ENCODE results near the gene MAP1B.
A peak's percentile ranks its signal among the peaks of the same experiment; 100 is the strongest.

MAP1B gene

DNA sequence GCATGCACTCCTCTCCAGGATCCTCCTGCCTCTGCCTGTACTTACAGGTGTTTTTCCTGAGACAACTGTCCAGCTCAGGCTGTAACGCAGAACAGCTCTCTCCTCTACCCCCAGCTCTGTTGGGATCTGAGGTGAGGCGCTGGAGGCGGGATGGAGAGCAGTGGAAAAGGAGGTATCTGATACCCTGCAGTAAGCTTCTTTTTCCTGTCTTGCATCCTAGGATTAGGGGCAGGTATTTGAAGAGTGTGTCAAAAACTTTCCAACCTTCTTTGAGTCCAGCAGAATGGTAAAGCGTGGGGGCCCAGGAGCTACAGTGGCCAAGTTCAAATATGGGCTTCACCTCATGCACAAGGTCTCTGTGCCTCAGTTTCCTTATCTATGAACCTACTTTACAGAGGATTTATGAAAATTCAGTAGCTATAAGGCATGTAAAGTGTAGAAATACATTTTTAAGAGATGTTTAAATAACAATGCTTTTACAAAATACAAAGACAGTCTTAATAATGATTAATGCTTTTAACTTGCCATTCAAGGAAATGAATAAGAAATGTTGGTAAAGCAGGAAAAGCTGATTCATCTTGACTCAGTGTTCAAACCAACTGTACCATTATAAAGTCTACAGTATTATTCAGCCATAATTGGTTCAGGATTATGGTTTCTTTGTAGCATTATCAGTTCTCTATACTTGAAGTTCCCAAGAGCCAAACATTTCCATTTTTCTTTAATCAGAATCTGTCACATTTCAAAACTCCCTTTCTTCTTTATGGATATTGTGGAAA, 26.1 kb downstream of the MAP1B start:
- no peak for DNase-seq (ENCODE audit: low read depth in 2 of 2)

DNA sequence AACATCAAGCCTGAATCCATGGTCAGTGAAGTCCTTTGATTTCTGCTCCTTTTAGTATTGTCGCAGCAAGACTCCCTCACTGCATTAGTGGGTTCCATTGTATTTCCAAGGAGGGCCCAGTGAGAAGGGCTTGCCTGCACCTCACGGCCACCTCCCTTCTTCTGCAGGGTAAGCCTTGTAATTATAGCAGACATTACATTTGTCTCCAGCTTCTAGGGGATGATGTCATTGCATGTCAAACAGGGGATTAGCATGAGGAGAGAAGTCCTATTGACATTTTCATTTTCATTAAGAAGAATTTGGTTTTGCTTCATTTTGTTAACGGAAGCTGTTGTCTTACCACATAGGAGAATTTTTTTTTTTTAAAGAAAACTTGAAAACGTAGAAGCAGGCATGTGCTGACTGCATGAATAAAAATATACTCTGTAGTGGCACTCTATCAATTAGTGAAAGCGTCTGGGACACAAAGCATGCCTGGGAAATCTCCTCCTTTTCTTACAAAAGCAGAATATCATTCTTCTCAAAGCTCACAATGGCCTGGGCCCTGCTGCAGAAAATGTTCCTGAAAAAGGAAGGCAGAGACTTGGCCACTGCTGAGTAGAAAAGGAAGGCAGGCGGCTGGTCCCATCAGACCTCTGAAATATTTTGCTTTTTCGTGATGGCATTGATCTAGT, 27.1 kb downstream of the MAP1B start:
- DNase-seq (ENCODE audit: low read depth in 2 of 2): no peak

DNA sequence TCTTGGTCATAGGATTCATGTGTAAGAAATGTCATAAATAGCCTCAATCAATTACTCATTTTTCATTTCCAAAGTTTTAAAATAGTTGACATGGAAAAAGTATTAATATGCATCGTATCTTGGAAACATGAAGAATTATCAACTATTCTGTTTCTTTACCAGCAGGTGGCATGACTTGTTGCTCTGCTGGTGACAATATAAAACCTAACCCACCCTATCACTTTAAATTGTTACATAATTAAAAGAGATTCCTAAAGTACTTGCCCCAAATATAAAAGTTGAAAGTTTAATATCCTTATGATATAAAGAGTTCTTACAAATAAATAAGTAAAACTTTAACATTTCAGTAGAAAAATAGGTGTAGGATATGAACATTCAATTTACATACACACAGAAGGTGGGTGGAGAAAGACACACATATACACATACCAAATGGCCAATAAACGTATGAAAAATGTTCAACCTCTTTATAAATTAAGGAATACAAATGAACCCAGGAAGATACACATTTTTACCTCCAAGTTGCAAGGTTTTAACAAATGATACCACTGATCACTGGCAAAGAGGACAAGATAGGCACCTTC, 30.6 kb downstream of the MAP1B start:
- DNase-seq (ENCODE audit: low read depth in 2 of 2): no peak

DNA sequence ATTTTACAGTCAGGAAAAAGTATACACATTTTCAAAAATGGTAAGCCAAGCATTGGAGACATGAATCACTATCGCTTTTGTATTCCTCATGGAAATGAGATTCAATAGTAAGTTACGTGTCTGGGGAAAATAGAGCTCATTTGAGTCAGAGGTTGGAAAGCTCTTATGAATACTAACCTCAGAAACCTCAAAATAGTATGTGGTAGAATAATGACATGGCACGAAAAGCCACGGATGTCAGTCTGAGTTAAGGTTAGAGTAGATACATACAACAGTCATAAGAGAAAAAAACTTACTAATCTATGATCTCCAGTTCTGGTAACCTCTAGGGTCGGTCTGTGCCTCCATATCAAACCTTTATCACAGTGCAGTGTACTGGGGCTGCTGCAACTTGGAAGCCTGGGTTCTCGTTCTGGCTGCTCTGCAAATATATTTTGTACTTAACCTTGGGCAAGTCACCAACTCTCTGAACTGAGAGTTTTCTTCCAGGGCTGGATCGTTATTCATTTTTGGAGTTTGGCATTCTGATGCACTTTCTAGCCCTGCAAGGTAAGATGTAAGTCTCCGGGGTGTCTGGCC, 31.8 kb downstream of the MAP1B start:
- peak; percentile 90 to 91 for DNase-seq (ENCODE audit: low read depth in 2 of 2)

DNA sequence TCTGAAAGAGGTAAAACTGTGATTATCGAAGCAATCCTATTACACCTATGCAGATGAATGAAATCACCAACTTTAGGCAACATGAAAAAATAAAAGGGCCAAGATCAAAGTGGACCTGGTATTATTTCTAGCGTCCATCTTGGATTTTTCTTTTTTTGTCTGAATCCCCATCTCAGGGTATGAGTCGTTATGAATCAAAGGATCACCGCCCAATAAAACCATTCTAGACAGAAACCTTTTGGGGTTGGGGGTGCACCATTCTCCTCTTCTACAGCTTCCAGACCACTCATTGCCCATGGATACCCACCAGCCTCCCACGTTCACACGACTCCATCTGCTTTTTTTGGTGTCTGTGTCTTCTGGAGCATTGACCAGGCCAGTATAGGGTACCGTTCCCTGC, 33.4 kb downstream of the MAP1B start:
- DNase-seq (ENCODE audit: low read depth in 2 of 2): no peak

DNA sequence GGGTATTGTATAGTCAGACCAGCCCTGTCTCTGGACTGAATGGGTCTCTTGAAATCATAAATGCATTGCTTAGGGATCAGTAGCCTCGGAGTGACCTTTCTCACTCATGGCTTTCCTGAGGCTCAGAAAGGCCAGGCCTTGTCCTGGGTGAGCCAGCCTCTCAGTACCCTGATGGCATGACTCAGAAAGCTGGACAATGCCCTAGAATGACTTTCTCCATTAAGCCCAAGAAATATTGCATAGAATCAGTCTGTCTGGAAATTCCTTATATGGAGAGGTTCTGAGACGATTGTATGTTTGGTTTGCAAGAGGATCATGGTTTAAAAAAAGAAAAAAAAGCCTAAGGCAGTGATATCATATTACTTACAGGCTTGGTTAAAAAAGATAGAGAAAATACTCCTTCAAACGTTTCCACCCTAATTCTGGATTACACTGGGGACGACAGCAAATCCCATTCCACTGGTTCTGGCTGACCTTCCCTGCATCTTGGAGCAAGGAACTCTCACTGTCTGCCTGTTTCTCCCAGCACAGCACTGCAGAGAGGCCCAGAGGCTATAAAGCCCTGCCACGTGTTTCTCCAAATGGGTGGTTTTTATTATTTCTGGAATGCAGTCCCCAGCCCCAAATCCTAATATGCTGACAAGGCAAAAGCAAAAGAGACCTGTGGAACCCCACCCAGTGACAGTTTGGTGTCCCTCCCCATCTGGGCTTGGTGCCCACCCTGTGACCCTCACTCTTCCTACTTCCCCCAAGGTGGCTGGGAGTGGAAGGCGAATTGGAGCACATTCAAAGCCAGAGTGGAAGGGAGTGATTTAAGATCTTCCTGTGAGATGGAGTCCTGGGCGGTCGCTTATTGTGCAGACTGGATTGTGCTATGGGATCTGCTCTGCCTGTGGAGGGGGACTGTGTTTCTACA, 34.4 kb downstream of the MAP1B start:
- DNase-seq (ENCODE audit: low read depth in 2 of 2): peak; percentile 79 to 89

DNA sequence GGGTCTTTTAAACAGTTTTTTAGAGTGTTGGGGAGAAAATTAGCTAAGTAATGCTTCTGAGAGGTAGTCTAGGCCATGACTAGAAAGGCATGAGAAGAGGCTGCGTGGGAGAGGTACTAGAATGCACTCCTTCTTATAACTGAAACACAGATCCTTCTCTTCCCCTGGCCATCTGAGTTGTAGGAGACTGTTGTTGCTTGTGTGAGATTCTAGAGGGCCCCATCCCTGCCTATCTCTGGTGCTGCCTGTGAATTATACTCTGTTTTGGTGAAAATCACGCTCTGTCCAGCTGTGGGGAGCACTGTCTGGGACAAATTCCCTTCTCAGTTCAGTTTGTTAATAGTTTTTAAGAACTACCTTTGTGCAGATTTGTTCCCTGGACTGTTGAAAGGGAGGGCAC, 37.5 kb downstream of the MAP1B start:
- no peak for DNase-seq (ENCODE audit: low read depth in 2 of 2)

DNA sequence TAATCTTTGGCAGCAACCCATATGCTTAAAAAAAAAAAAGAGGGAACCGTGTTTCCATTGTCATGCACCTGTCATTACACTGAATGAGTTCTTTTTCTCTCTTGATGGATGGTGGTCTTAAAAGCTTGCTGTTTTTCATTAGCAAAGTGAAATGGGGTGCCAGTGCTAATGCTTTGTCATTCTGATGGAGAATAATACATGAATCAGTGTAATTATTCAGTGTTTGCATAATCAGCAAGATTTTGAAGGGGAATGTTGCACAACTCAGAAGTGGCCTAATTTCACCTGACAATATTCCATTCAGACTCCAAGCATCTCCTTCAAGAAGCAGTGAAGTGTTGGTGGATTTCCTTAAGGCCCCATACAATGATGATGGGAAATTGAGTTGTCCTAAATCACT, 38.1 kb downstream of the MAP1B start:
- DNase-seq (ENCODE audit: low read depth in 2 of 2): no peak

DNA sequence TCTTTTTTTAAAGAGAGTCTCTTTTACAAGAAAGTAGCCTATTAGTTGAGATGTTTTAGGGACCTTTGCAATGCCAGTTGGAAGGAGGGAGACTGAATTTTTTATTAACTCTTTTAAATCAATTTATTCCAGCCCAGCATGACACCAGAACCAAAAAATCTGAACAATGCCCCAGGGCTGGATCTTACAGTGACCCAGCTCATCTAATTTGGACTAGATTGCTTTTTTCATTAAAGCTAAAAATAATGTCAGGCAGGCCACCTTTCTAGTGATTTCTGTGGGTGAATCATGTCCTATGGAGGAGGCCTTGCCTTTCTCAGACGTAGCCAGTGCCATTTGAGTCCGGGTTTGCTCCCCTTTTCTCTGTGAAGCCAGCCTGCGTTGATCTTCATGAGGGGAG, 38.8 kb downstream of the MAP1B start:
- DNase-seq (ENCODE audit: low read depth in 2 of 2): no peak

DNA sequence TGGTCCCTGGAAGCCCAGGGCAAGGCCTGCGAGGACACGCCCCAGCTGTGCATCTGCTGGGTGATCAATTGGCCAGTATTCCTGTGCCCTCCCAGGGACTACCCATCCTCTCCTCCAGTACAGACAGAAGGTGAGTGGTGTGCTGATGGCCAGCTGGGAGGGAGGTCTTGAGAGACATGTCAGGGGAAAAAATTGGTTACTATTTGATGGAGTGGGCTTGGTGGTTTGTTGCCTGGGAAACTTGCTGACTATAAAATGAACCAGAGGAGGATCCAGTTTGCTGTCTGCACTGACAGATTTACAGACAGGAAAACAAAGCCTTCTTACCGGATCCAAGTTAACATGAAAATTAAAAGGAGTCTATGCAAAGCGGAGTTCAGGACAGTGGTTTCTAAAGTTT, 40.3 kb downstream of the MAP1B start:
- DNase-seq (ENCODE audit: low read depth in 2 of 2): no peak

DNA sequence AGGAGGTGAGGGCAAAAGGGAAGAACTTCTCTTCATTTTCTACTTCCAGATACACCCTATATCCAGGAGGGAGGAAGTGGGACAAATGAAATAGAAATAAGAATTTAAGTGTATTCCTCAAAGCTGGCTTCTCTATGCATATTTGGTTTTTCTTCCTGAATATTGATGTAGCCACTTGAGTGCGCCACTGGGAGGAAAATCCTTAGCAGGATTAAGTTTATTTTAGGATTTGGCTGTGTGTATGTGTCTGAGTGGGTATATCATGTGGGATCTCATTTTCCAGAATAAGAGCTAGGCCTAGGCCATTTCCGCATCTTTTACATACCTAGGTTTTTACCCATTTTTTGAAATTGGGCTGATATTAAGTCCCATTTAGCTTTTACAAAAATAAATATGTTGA, 42.5 kb downstream of the MAP1B start:
- DNase-seq (ENCODE audit: low read depth in 2 of 2): no peak

DNA sequence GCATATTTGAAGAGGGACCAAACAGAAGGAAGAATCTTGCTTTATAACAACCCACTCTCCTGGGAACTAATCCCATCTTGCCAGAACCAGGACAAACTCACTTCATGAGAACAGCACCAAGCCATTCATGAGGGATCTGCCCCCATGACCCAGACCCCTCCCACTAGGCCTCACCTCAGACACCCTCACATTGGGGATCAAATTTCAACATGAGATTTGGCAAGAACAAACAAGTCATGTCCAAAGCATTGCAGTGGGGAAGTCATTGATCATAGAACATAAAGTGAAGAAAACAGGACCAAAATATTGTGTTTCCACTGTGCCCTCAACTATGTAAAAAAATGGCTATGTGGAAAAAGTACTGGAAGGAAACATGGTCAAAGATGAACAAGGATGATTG, 43.9 kb downstream of the MAP1B start:
- DNase-seq (ENCODE audit: low read depth in 2 of 2): peak in 1 of 2 experiments; percentile 50

DNA sequence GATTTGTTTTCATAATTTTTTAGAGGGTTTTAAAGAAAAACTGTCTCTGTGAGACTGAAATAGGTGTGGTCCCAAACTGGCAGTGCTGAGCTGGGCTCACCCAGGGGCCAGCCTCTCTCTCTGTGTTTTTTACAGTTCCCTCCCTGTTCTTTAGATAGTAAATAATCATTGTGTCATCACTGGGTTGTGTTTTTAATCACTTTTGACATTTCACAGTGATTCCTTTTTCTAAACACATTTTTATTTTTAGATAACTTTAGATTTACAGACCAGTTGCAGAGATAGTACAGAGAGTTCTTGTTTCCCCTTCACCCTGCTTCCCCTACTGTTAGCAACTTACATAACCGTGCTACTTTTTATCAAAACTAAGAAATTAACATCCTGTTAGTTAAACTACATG, 44.4 kb downstream of the MAP1B start:
- no peak for DNase-seq (ENCODE audit: low read depth in 2 of 2)

DNA sequence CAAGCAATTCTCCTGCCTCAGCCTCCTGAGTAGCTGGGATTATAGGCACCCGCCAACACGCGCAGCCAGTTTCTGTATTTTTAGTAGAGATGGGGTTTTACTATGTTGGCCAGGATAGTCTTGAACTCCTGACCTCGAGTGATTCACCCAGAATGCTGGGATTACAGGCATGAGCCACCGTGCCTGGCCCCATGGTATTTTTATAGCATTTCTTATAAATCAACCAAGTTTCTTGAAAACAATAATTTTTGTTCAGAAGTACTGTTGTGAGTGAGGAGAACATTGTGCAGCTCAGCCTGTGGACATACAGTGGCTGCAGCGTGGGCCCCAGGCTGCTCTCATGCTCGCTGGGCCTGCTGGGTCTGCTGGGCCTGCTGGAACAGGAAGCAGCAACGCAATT, 45.3 kb downstream of the MAP1B start:
- DNase-seq (ENCODE audit: low read depth in 2 of 2): no peak

DNA sequence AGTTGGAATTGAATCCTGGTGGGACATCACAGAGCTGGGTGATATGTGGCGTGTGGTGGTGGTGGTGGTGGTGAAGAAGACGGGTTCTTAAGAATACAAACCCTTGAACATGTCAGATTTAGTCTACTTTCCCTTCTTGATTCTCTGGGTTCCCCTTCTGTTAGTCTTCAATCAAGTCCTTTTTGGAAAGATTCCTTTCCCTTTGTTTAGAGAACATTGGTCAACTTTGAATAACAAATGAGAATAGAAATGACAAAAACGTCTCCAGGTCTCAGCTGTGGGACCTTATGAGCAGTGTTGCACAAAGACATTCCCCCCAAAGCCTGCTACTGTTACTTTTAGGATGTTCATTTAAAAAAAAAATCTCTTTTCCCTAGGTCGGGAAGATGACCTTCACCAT, 46.3 kb downstream of the MAP1B start:
- DNase-seq (ENCODE audit: low read depth in 2 of 2): no peak

DNA sequence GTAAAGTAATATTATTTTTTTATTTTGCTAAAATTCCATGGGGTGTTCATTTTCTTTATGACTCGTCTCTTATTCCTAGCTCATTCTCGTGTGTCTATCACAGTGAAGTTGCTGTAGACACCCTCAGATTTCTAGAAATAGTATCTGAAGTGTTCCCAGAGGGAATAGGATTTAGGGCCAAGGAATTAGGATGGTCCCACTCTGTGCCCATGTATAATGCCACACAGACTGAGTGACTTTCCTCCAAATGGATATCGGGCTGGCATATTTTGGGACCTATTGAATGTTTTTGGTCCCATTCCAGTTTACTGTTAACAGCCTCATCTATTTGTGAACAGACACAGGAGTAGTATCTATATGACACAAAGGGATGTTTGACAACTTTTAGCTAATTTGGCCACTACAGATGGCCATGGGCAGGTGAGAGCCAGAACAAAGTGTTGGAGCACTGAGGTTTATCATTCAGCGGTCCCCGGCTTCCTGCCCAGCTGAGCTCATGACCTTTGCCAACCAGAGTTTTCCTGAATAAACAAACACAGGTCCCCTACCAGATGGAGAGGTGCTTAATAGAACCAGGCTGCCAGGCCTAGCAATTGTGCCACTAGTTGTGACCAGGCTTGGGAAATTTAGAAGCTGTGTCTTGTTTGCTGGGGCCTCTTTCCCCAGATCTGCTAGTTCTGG, 46.9 kb downstream of the MAP1B start:
- DNase-seq (ENCODE audit: low read depth in 2 of 2): no peak

DNA sequence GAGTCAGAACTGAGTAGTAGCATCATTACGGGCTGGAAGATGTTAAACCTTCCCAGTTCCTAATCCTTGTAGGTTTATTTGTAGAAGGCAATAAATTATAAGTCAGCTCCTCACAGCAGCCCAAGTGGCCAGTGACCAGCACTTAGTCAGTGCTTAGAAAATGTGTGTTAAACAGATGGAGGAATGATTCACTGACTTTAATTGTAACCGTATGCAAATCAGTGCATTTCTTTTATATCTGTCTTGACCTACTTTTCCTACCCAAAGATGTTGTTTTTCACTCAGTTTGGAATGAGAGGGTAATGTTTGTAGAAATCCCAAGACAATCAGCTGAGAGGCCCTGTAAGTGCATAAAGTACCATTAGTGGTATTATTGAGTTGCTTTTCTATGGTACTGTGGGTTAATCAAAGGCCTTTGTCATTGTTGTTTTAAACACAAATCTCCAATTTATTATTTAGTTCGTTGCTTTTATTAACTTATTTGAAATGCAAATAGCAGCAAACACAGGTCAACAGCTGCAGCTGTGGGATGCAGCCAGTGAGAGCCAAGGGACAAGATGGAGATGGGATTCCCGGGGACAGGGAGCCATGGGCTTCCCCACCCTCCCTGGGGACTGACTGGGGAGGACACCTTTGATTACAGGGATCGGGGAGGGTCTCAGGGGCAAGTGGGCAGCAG, 49.8 kb downstream of the MAP1B start:
- DNase-seq (ENCODE audit: low read depth in 2 of 2): peak; percentile 94 to 95

DNA sequence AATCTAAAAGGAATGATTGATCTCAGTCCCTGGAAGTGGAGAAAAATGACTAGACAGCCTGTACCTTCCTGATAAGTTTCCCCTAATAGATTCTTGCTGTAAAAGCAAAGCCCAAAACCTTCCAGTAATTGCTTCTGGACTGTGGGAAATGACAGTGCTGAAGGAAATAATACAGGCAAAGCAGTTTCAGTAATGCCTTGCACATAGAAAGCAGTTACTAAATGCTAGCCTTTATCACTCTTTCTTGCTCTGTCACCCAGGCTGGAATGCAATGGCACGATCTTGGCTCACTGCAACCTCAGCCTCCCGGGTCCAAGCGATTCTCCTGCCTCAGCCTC, 50.3 kb downstream of the MAP1B start:
- no peak for DNase-seq (ENCODE audit: low read depth in 2 of 2)

DNA sequence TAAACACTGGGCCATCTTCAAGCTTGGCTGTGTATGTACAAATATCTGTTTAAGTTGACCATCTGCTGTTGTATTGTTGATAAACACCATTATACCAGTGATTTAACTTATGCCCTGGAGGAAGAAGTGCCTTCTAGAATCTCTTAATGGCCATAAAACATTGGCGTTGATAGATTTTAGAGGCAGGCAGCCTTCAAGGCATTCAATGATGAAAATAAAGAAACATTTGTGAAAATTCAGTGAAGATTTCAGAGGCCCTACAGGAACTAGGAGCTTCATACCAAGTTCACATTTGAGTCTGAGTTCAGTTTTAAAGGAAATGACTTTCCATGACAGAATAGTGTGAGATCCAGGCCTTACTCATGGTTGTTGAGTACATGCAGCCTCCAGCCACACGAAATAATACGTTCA, 52.2 kb downstream of the MAP1B start:
- no peak for DNase-seq (ENCODE audit: low read depth in 2 of 2)

DNA sequence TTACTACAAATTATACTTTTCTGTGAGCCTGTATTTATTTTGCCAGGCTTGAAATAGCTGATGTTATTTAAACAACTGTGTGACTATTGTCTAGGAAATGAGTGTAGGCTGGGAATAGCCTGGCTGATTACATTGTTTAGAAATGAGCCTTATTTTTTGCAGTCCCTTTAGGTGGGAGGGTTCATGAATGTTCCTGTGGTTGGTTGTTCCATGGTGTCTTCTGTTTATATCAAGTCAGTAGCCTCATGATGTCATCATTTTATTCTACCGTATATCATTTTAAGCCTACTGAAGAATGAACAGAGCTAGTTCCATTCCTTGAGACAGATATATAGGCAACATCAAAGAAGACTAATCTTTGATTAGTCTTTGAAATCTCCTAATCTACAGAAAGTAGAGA, 53.1 kb downstream of the MAP1B start:
- no peak for DNase-seq (ENCODE audit: low read depth in 2 of 2)

DNA sequence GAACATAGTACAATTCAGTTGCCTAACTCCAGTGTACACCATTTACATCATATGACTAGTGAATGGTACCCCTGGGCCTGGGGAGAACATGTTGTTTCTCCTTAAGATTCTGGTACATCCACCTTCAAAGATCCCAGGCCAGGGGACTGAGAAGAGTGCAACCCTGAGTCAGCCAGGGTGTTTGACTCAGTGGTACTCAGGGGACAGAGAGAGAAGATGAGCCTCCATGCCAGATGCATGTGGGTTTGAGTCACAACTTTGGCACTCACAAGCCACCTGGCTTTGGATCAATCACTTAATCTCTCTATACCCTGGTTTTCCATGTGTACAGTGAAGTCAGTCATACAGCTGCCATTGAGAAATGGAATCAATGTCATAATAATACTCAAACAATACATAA, 53.7 kb downstream of the MAP1B start:
- no peak for DNase-seq (ENCODE audit: low read depth in 2 of 2)
